ENCODE measurements around the gene SGCA. TPM values are rescaled to one million over a fixed set of nuclear protein-coding genes. Genes with fewer than 3 reads are reported as not detected.

The SGCA gene
- polyA plus RNA-seq, 1 experiment, result 0.21 TPM

GRCh38 chr17:50165466-50165865 lies 339 bp upstream of the SGCA start:
- CTCF ChIA-PET, result interaction anchor here (0.6 to 3.3 kb wide), 2 partner anchors 71 to 127 kb away, joined by 3 to 9 read pairs; no protein-coding TSS in a partner anchor
- TF ChIP-seq CTCF (IDR thresholded peaks at IDR 0.05; ENCODE audit: low read depth, low read length), result no peak
- H3K4me3 ChIP-seq (ENCODE audit: low read depth, low read length), result no peak overlapping the region

GRCh38 chr17:50166518-50167181 lies 845 bp downstream of the SGCA start:
- DNase-seq (ENCODE audit: low read depth, low spot score), result no peak
- Histone ChIP-seq H3K4me3 (ENCODE audit: low read depth, low read length) (no peak overlapping the region), H3K27me3 (ENCODE audit: control insufficient read depth, insufficient read depth, low read length) (no peaks in the 10 kb centered on the region), H3K27ac (ENCODE audit: low read depth, low read length) (no peak overlapping the region), H3K9me3 (ENCODE audit: control insufficient read depth, insufficient read depth, low read length) (no peaks in the 10 kb centered on the region; the same call in 1 of the 2 replicates)
- ChIA-PET POLR2A (interaction anchor here (0.9 to 3.2 kb wide), 3 partner anchors 12 to 35 kb away, joined by 3 to 10 read pairs (median 4); partner anchors contain the start of gene COL1A1), CTCF (interaction anchor here (3.3 kb wide), 1 partner anchor 72 kb away, joined by 9 read pairs; no protein-coding TSS in a partner anchor)
- no peak for TF ChIP-seq CTCF (IDR thresholded peaks at IDR 0.05; ENCODE audit: low read depth, low read length)

More at GRCh38 chr17:50165466-50165865, 339 bp upstream of the SGCA start:
- no peak overlapping the region for H3K27ac ChIP-seq (ENCODE audit: low read depth, low read length)
- no peaks in the 10 kb centered on the region for H3K27me3 ChIP-seq (ENCODE audit: control insufficient read depth, insufficient read depth, low read length)
- no peaks in the 10 kb centered on the region for H3K9me3 ChIP-seq (ENCODE audit: control insufficient read depth, insufficient read depth, low read length)
- POLR2A ChIA-PET, result interaction anchor here (0.9 to 3.2 kb wide), 3 partner anchors 13 to 36 kb away, joined by 3 to 10 read pairs (median 4); partner anchors contain the start of gene COL1A1
- no peak for DNase-seq (ENCODE audit: low read depth, low spot score)

GRCh38 chr17:50167371-50167770 lies 1.6 kb downstream of the SGCA start:
- Histone ChIP-seq H3K27ac (ENCODE audit: low read depth, low read length) (no peak overlapping the region), H3K4me3 (ENCODE audit: low read depth, low read length) (no peak overlapping the region), H3K9me3 (ENCODE audit: control insufficient read depth, insufficient read depth, low read length) (no peaks in the 10 kb centered on the region; the same call in 1 of the 2 replicates), H3K27me3 (ENCODE audit: control insufficient read depth, insufficient read depth, low read length) (no peaks in the 10 kb centered on the region)
- ChIA-PET POLR2A (interaction anchor here (3.2 kb wide), 1 partner anchor 34 kb away, joined by 10 read pairs; the partner anchor contains the start of gene COL1A1), CTCF (interaction anchor here (1.3 to 3.3 kb wide), 2 partner anchors 73 to 125 kb away, joined by 4 to 9 read pairs; no protein-coding TSS in a partner anchor)
- DNase-seq (ENCODE audit: low read depth, low spot score), result no peak
- no peak for TF ChIP-seq CTCF (IDR thresholded peaks at IDR 0.05; ENCODE audit: low read depth, low read length)

GRCh38 chr17:50168319-50168718 lies 2.5 kb downstream of the SGCA start:
- ChIA-PET POLR2A (no interaction called here), CTCF (interaction anchor here (0.7 to 3.5 kb wide), 5 partner anchors 74 to 129 kb away, joined by 4 to 116 read pairs (median 9); no protein-coding TSS in a partner anchor)
- TF ChIP-seq CTCF (IDR thresholded peaks at IDR 0.05; ENCODE audit: low read depth, low read length), result no peak
- Histone ChIP-seq H3K9me3 (ENCODE audit: control insufficient read depth, insufficient read depth, low read length) (no peaks in the 10 kb centered on the region; the same call in 1 of the 2 replicates), H3K27ac (ENCODE audit: low read depth, low read length) (no peak overlapping the region), H3K4me3 (ENCODE audit: low read depth, low read length) (no peak overlapping the region), H3K27me3 (ENCODE audit: control insufficient read depth, insufficient read depth, low read length) (no peaks in the 10 kb centered on the region)
- DNase-seq (ENCODE audit: low read depth, low spot score), result no peak
